ENCODE measurements around the gene ZBTB7C.

DNA sequence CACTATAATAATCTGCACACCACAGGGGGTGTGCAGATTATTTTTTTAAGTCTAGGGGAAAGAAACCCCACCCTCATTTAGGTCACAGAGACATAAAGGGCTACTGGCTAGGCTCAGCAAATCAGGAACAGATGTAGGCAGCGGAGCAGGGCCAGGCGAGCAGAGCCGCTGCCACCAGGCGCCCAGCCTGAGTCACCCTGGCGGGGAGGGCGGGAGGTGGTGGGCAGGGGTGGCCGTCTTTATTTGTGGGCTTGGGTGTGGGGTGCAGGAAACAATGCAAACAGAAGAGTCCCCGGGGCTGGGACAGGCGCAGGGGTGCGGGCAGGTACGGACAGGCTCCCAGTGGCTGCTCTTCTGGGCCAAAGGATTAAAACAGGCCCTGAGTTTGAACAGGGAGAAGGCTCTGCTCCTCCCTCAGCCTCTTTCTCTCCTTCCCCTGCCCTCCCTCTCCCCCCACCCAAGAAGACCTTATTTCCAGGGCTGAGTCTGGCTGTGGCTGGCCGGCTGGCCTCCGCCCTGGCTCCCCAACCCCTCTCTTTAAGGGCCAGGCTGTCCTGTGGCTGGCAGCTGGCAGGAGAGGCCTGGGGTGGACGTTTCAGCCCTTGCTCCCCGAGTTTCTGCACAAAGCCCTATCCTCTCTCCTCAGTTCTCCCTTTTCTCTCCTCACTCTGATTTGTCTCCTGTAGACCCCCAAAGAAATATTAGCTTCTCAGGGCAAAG, 335.8 kb downstream of the ZBTB7C start:
- TF ChIP-seq CTCF (IDR thresholded peaks at IDR 0.05): no peak
- no peak for TF ChIP-seq EZH2 (IDR thresholded peaks at IDR 0.05; ENCODE audit: borderline replicate concordance, insufficient read depth, low read depth, low read length, poor library complexity, severe bottlenecking)

Data from B cell (primary cell).